Neuronal stem cell (in vitro differentiated cells): ENCODE results near the gene MBLAC1.
A peak's percentile ranks its signal among the peaks of the same experiment; 100 is the strongest.

Experiments
- DNase-seq: peaks from one replicate; pipeline ENCODE4 v3.0.0-alpha.2; 2013; ENCODE audit warnings: low spot score
- H2AFZ ChIP-seq: one replicate; pipeline ENCODE4 v1.6.1; 2013; ENCODE audit warnings: mild to moderate bottlenecking, low read length, inconsistent platforms
- H2AK5ac ChIP-seq: 2 replicates; pipeline ENCODE4 v1.6.1; 2013; ENCODE audit warnings: low read depth, mild to moderate bottlenecking, inconsistent platforms, low read length, moderate library complexity, mixed read lengths
- H2BK120ac ChIP-seq: 2 replicates; pipeline ENCODE4 v1.6.1; 2013; ENCODE audit warnings: low read depth, mild to moderate bottlenecking, inconsistent platforms, low read length, moderate library complexity, mixed read lengths
- H2BK12ac ChIP-seq: one replicate; pipeline ENCODE4 v1.6.1; 2013; ENCODE audit warnings: low read length, inconsistent platforms
- H2BK15ac ChIP-seq: 2 replicates; pipeline ENCODE4 v1.6.1; 2013; ENCODE audit warnings: mild to moderate bottlenecking, low read length, inconsistent platforms, mixed read lengths
- H2BK5ac ChIP-seq: one replicate; pipeline ENCODE4 v1.6.1; 2013; ENCODE audit warnings: inconsistent platforms, mild to moderate bottlenecking, low read length, moderate library complexity
- H3K14ac ChIP-seq: one replicate; pipeline ENCODE4 v1.6.1; 2013; ENCODE audit warnings: low read length, inconsistent platforms
- H3K18ac ChIP-seq: 2 replicates; pipeline ENCODE4 v1.6.1; 2013; ENCODE audit warnings: low read length, inconsistent platforms
- H3K23ac ChIP-seq: 2 replicates; pipeline ENCODE4 v1.6.1; 2013; ENCODE audit warnings: low read depth, mild to moderate bottlenecking, mixed read lengths, low read length, inconsistent platforms; ENCODE audit not compliant: poor library complexity
- H3K27ac ChIP-seq: replicated peaks from 3 replicates; pipeline ENCODE4 v1.5.1; 2013; ENCODE audit warnings: low read length, inconsistent platforms
- H3K27me3 ChIP-seq, 3 experiments: 2 replicates each; pipeline ENCODE4 v1.6.1; 2013; ENCODE audit warnings: low read length in 3 of 3, mild to moderate bottlenecking in 2 of 3, inconsistent platforms in 1 of 3, low read depth in 1 of 3, mixed read lengths in 1 of 3, moderate library complexity in 1 of 3; ENCODE audit not compliant: control insufficient read depth in 3 of 3, insufficient read depth in 3 of 3
- H3K36me3 ChIP-seq, 2 donors: replicated peaks in 1 of 2; 2 replicates each; pipeline ENCODE4 v1.6.1; 2013; ENCODE audit warnings: low read length in 2 of 2; ENCODE audit not compliant: control insufficient read depth in 2 of 2, insufficient read depth in 2 of 2
- H3K4ac ChIP-seq: 2 replicates; pipeline ENCODE4 v1.6.1; 2013; ENCODE audit warnings: inconsistent platforms, mild to moderate bottlenecking, low read length, moderate library complexity
- H3K4me1 ChIP-seq, 2 donors: 1 replicate in 1 of 2; 2 replicates in 1 of 2; pipeline ENCODE4 v1.6.1; 2013; ENCODE audit warnings: low read length in 2 of 2, low read depth in 1 of 2; ENCODE audit not compliant: control insufficient read depth in 2 of 2, insufficient read depth in 1 of 2
- H3K4me2 ChIP-seq: one replicate; pipeline ENCODE4 v1.6.1; 2013; ENCODE audit warnings: mild to moderate bottlenecking, low read length, inconsistent platforms; ENCODE audit not compliant: insufficient read depth, poor library complexity, severe bottlenecking
- H3K4me3 ChIP-seq, 2 donors: 2 replicates each; pipeline ENCODE4 v1.5.1; 2013; ENCODE audit warnings: low read length in 2 of 2, mild to moderate bottlenecking in 2 of 2, inconsistent platforms in 1 of 2, moderate library complexity in 1 of 2
- H3K79me1 ChIP-seq: one replicate; pipeline ENCODE4 v1.6.1; 2013; ENCODE audit warnings: low read depth, mild to moderate bottlenecking, inconsistent platforms, low read length, moderate library complexity
- H3K9ac ChIP-seq: one replicate; pipeline ENCODE4 v1.6.1; 2013; ENCODE audit warnings: mild to moderate bottlenecking, low read depth, low read length, inconsistent platforms; ENCODE audit not compliant: poor library complexity
- H3K9me3 ChIP-seq, 2 donors: replicated peaks in 1 of 2; 2 replicates each; pipeline versions ENCODE3 to v1.6.1; 2013; ENCODE audit warnings: low read length in 2 of 2, mild to moderate bottlenecking in 2 of 2, inconsistent platforms in 1 of 2, low read depth in 1 of 2, mixed read lengths in 1 of 2, moderate library complexity in 1 of 2; ENCODE audit not compliant: control insufficient read depth in 2 of 2, insufficient read depth in 1 of 2
- H4K8ac ChIP-seq: one replicate; pipeline ENCODE4 v1.6.1; 2013; ENCODE audit warnings: low read depth, mild to moderate bottlenecking, inconsistent platforms, low read length, moderate library complexity
- H4K91ac ChIP-seq: one replicate; pipeline ENCODE4 v1.6.1; 2013; ENCODE audit warnings: low read length, low read depth, mild to moderate bottlenecking, inconsistent platforms; ENCODE audit not compliant: poor library complexity
- WGBS, 2 donors: extraction: QIAGEN DNeasy Blood & Tissue Kit; methylation state at CpG; one replicate each; pipeline ENCODE4 v1.1.7; 2013; ENCODE audit warnings: missing lambda C conversion rate in 2 of 2, mixed read lengths in 1 of 2; ENCODE audit not compliant: insufficient read length in 2 of 2, insufficient replicate concordance in 1 of 2; ENCODE audit errors: extremely low coverage in 2 of 2; 5-methylcytosine and 5-hydroxymethylcytosine counted together

Gene MBLAC1

GRCh38 chr7:100111156-100111555 lies 15.6 kb upstream of the MBLAC1 start:
- Histone ChIP-seq H4K91ac (no peak overlapping the region), H3K23ac (no peak overlapping the region), H3K4me2 (no peak overlapping the region), H2BK5ac (no peak overlapping the region), H3K9ac (no peak overlapping the region), H2BK120ac (no peak overlapping the region), H2BK15ac (no peak overlapping the region), H2AFZ (no peak overlapping the region), H2BK12ac (no peak overlapping the region), H3K36me3 (peaks cover 55 to 87% of the 10 kb centered on the region in 2 donors), H3K79me1 (peaks cover 3% of the 10 kb centered on the region), H3K18ac (no peak overlapping the region), H3K14ac (no peak overlapping the region), H4K8ac (no peak overlapping the region), H3K27ac (no peak overlapping the region), H3K27me3 (no peaks in the 10 kb centered on the region), H3K9me3 (peaks cover 0 to 2% of the 10 kb centered on the region in 2 donors), H3K4me3 (no peak overlapping the region), H2AK5ac (no peak overlapping the region), H3K4me1 (no peaks in the 10 kb centered on the region), H3K4ac (no peak overlapping the region)
- DNase-seq, result no peak
- WGBS, 2 donors, result no CpG with 5 or more reads among the region's 7 CpGs

- no peak overlapping the region for H2AK5ac ChIP-seq
- H3K18ac ChIP-seq, result no peak overlapping the region
- H3K23ac ChIP-seq, result no peak overlapping the region
- no peak overlapping the region for H2AFZ ChIP-seq
- H2BK15ac ChIP-seq, result no peak overlapping the region
- H2BK120ac ChIP-seq, result no peak overlapping the region
- H3K4ac ChIP-seq, result no peak overlapping the region
- no peak overlapping the region for H4K91ac ChIP-seq
- no peak overlapping the region for H2BK5ac ChIP-seq
- H3K14ac ChIP-seq, result no peak overlapping the region
- H3K79me1 ChIP-seq, result peaks cover 3% of the 10 kb centered on the region
- no peak overlapping the region for H3K9ac ChIP-seq
- peaks cover 0 to 2% of the 10 kb centered on the region in 2 donors for H3K9me3 ChIP-seq
- no peak overlapping the region for H4K8ac ChIP-seq
- WGBS, 2 donors, result no CpG with 5 or more reads among the region's 13 CpGs
- no peaks in the 10 kb centered on the region for H3K4me1 ChIP-seq
- peaks cover 49 to 83% of the 10 kb centered on the region in 2 donors for H3K36me3 ChIP-seq
- H3K27me3 ChIP-seq, result no peaks in the 10 kb centered on the region
- H3K27ac ChIP-seq, result no peak overlapping the region
- no peak overlapping the region for H3K4me2 ChIP-seq
- H3K4me3 ChIP-seq, result no peak overlapping the region
- H2BK12ac ChIP-seq, result no peak overlapping the region
- no peak for DNase-seq
These were observed 14.9 kb upstream of the MBLAC1 start for GRCh38 chr7:100111914-100112313.

GRCh38 chr7:100115026-100115425 lies 11.7 kb upstream of the MBLAC1 start:
- H3K79me1 ChIP-seq, result peaks cover 5% of the 10 kb centered on the region
- H3K27me3 ChIP-seq, result no peaks in the 10 kb centered on the region
- no peak overlapping the region for H3K14ac ChIP-seq
- H2AFZ ChIP-seq, result no peak overlapping the region
- H2BK15ac ChIP-seq, result no peak overlapping the region
- no peak overlapping the region for H3K18ac ChIP-seq
- no peak overlapping the region for H3K4me2 ChIP-seq
- no peak overlapping the region for H4K8ac ChIP-seq
- peaks cover 0 to 2% of the 10 kb centered on the region in 2 donors for H3K9me3 ChIP-seq
- no peak overlapping the region for H3K4ac ChIP-seq
- no peak for DNase-seq
- H2BK120ac ChIP-seq, result no peak overlapping the region
- no peak overlapping the region for H3K23ac ChIP-seq
- WGBS, 2 donors, result no CpG with 5 or more reads among the region's 7 CpGs
- H3K4me3 ChIP-seq, result no peak overlapping the region
- no peak overlapping the region for H2BK12ac ChIP-seq
- peaks cover 27 to 54% of the 10 kb centered on the region in 2 donors for H3K36me3 ChIP-seq
- no peaks in the 10 kb centered on the region for H3K4me1 ChIP-seq
- H2AK5ac ChIP-seq, result no peak overlapping the region
- H3K27ac ChIP-seq, result no peak overlapping the region
- no peak overlapping the region for H2BK5ac ChIP-seq
- no peak overlapping the region for H4K91ac ChIP-seq
- H3K9ac ChIP-seq, result no peak overlapping the region

GRCh38 chr7:100118388-100119071 lies 8.2 kb upstream of the MBLAC1 start:
- H2AFZ ChIP-seq, result peak overlapping the region; percentile 79
- no peak overlapping the region for H4K8ac ChIP-seq
- no peaks in the 10 kb centered on the region for H3K27me3 ChIP-seq
- H4K91ac ChIP-seq, result no peak overlapping the region
- peaks cover 8 to 26% of the 10 kb centered on the region in 2 donors for H3K36me3 ChIP-seq
- H3K9me3 ChIP-seq, result no peaks in the 10 kb centered on the region
- no peak overlapping the region for H3K18ac ChIP-seq
- no peak overlapping the region for H2BK120ac ChIP-seq
- no peak for DNase-seq
- H2BK5ac ChIP-seq, result no peak overlapping the region
- H3K9ac ChIP-seq, result peak overlapping the region; percentile 94
- peak overlapping the region; percentile 72 for H3K4me2 ChIP-seq
- H3K23ac ChIP-seq, result peak overlapping the region; percentile 3
- H3K4ac ChIP-seq, result no peak overlapping the region
- peaks cover 5% of the 10 kb centered on the region for H3K79me1 ChIP-seq
- H3K4me1 ChIP-seq, result peaks cover 4 to 5% of the 10 kb centered on the region in 2 donors
- peak overlapping the region; percentile 11 for H2BK15ac ChIP-seq
- no peak overlapping the region for H3K27ac ChIP-seq
- no peak overlapping the region for H2BK12ac ChIP-seq
- H2AK5ac ChIP-seq, result no peak overlapping the region
- H3K4me3 ChIP-seq, result peak overlapping the region; percentile 62 to 96
- no peak overlapping the region for H3K14ac ChIP-seq
- no CpG with 5 or more reads among the region's 18 CpGs for WGBS, 2 donors
